ENCODE measurements around the gene CANT1.

GRCh38 chr17:79045001-79045729 is 35.6 kb upstream of the CANT1 start:
- no peak for TF ChIP-seq POLR2AphosphoS5 (IDR thresholded peaks at IDR 0.05; ENCODE audit: low read depth, low read length)
- TF ChIP-seq TAF1 (IDR thresholded peaks at IDR 0.05; ENCODE audit: borderline replicate concordance, insufficient read depth, low read length): no peak
